Stimulated activated CD4-positive, alpha-beta T cell treated with anti-CD3 and anti-CD28 coated beads, TNF-alpha, amount 100 ng/mL, for 24 hours (primary cell): Measurements from ENCODE around the gene EYA2.

ENCODE experiments used
- DNase-seq, 3 experiments: peaks; one replicate each; pipeline ENCODE4 v3.0.0-alpha.2; 2020; ENCODE audit warnings: low read depth in 3 of 3

EYA2 gene

DNA sequence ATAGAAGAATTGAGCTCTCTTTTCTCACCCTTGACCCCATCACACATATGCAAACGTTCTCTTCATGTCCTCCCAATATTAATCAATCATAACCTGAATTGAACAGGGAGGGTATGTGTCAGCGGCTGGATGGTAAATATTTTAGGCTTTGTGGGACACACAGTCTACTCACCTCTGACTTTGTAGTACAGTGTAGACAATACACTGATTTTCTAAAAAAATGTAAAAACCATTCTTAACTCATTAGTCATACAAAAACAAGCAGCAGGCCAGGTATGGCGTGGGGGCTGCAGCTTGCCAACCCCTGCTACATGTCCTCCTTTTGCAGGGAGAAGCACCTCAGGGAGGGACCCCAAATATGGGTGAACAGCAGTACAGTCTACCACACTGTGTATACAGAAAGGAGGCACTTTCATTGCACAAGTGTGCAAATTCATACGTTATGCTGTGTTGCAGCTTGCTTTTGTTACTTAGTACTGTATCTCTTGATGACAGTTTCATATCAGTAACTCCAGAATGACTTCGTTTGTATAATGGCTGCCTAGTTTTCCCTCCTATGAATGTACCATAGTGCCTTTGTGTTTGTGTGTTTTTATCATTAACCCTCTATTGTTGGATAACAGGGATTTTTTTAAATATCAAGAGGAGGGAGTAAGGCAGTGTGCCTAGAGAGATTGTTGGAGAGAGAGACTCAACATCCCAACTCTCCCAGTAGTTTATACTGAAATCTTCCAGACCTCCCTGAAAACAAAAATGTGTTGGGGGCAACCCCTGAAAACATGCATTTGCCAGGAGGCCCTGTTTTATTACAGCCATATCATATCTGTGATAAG is 247.5 kb downstream of the EYA2 start:
- DNase-seq = no peak

- no peak for DNase-seq
These were observed 248.1 kb downstream of the EYA2 start for GRCh38 chr20:47142774-47143170.

GRCh38 chr20:47143657-47144056 is 249.0 kb downstream of the EYA2 start:
- no peak for DNase-seq

GRCh38 chr20:47144463-47144862 is 249.8 kb downstream of the EYA2 start:
- no peak for DNase-seq

- no peak for DNase-seq
These were observed 252.0 kb downstream of the EYA2 start for GRCh38 chr20:47146686-47147085.

- no peak for DNase-seq
These were observed 253.4 kb downstream of the EYA2 start for GRCh38 chr20:47148059-47148458.

DNA sequence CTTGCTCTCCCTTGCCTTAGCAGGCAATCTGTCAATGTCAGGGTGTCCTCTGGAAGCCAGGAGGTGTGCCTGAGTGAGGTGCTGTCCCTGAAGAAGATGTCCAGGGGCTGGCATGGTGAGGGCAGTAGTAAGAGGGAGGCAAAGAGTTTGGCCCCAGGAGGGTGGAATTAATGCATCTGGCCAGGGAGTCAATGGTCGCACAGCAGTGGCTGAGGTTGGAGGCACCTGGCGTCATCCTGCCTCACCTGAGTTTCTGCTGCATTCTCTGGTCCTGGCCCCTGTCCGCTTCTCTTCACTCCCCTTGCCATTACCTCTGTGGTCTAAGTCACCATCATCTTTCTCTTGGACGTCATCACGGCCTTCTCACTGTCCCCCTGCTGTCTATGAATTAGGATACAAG is 255.3 kb downstream of the EYA2 start:
- DNase-seq = no peak

DNA sequence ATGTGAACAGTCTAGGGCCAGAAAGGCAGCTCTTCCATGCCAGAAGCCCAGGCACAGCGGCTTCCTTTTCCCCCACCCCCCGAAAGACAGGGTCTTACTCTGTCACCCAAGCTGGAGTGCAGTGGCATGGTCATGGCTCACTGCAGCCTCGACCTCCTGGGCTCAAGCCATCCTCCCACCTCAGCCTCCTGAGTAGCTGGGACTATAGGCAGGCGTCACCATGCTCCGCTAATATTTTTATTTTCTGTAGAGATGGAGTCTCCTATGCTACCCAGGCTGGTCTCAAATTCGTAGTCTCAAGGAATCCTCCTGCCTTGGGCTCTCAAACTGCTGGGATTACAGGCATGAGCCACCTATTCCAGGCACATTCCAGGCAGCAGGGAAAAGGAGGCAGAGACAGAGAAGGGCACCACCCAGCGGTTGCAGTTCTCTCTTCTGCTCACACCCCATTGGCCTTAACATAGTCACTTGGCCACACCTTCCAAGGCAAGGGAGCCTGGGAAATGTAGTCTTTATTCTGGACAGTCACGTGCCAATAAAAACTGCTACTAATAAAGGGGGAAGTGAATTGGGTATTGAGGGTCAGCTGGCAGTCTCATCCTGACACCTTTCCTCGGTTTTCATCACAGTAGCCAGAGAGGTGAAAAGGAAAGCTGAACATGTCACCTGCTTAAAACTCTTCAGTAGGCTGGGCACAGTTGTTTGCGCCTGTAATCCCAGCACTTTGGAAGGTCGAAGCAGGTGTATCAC is 255.9 kb downstream of the EYA2 start:
- DNase-seq = peak in 1 of 3 experiments; percentile 16

DNA sequence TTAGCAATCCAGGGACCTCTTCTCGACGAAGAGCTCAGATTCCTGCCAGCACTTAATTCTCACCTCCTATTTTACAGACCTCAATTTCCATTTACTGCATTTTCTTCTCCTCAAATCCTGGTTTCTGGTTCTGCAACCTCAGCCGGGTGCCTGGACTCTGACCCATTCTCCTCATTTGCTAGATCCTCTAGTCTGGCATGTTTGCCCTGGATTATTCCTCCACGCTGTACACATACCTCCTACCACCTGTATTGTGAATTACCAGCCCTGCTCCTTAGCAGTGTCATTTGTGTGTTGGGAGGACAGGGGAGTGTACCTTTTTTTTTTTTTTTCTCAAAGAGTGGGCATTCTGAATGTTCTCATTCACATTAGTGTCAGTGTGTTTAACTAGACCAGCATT is 257.4 kb downstream of the EYA2 start:
- no peak for DNase-seq

DNA sequence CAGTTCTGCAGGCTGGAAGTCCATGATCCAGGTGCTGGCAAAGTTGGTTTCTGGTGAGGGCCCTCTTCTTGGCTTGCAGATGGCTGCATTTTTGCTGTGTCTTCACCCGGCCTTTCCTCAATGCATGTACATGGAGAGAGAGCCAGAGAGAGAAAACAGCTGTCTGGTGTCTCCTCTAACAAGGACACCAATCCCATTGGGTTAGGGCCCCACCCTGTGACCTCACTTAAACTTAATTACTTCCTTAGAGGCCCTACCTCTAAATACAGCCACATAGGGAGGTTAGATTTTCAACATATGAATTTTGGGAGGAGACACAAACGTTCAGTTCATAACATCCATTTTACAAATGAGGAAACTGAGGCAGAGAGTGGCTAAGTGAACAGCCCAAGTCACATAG is 259.4 kb downstream of the EYA2 start:
- no peak for DNase-seq

DNA sequence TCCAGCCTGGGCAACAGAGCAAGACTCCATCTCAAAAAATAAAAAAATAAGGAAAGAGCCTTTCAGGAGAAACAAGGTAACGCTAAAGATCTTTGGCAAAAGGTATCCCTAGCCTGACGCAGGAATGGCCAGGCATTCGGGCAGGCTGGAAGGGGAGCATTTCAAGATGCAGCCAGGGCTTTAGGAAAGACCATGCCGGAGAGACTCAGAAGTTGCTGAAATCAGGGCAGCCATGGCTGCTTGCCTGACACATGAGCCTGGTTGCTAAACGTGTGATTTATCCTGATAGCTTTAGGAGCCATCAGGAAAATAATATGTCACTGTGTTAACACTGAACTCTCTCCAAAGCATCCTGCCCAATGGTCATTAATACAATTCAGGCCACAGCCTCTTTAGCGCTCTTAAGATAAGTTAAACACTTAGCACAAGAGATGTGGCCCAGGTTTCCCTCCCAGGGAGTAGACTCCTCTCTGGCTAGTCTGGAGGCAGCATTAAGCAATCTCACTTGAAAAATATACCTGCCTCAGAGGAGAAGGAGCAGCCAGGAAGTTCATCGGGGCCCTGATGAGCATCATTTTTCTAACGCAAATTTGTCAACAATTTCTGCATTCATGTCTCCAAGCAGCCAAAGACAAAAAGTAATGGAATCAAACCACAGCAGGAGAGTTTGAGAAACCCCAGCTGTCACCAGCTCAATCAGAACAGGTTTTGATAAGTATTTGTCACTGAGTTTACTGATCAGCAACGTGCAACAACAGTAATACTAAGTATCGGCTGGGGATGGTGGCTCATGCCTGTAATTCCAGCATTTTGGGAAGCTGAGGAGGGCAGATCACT is 261.9 kb downstream of the EYA2 start:
- DNase-seq = no peak

DNA sequence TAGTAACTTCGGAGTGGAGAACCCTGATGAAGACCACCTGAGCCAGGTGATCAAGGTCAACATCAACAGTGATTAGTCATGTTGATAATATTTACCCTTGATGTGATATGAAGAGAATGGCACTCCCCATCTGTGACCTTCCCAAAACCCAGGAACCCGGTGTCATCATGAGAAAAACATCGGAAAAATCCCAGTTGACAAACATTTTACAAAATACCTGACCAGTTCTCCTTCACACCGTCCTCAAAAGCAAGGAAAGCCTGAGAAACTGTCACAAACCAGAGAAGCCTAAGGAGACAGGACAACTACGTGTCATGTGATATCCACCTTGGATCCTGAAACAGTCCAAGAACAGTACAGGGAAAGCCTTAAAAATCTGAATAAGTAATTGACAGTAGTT is 264.5 kb downstream of the EYA2 start:
- no peak for DNase-seq

DNA sequence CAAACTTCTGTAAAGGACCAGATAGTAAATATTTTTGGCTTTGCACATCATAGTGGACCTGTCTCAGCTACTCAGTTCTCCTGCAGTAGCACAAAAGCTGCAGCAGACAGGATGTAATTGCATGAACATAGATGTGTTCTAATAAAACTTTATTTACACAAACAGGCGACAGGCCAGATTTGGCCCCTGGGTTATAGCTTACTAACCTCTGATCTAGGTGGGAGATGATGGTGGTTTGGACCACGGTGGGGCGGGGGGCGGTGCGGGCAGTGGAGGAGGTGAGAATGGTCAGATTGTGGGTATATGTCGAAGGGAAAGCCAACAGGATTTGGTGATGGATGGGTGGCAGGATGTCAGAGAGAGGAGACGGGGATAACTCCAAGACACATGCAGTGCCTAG is 265.6 kb downstream of the EYA2 start:
- DNase-seq = no peak

DNA sequence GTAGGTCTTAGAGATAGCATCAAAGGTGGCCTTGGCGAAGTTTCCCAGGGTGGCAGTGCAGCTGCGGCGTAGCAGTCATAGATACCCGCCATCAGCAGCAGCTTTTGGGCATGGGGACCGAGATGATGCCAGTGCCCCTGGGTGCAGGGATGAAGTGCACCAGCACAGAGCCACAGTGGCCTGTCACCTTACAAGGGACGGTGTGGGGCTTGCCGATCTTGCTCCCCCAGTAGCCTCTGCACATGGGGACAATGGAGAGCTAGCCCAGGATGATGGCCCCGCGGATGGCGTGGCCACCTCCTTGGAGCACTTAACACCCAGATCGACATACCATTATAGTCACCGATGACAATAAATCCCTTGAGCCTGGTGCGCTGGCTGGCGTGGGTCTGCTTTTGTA is 266.3 kb downstream of the EYA2 start:
- DNase-seq = no peak

GRCh38 chr20:47161411-47161810 is 266.8 kb downstream of the EYA2 start:
- DNase-seq = no peak

DNA sequence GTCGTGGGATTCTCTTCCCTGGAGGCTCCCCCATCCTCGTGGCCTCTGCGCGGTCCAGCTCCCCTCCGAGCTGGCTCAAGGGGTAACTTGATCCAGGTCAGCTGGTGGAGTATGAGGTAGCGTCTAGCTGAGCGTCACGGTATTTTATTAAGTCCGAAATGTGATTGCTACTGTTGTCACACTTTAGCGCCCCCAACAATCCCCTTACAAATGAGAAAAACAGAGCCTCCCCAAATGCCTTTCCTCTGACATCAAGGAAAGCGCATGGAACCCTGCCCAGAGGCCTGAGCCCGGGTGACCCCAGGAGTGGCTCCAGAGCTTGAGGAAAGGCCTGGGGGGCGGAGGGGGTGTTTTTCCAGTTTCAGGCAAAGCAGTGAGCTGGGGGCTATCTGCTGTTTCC is 269.5 kb downstream of the EYA2 start:
- no peak for DNase-seq

GRCh38 chr20:47165376-47165865 is 270.8 kb downstream of the EYA2 start:
- no peak for DNase-seq

GRCh38 chr20:47167846-47168245 is 273.2 kb downstream of the EYA2 start:
- DNase-seq = no peak

DNA sequence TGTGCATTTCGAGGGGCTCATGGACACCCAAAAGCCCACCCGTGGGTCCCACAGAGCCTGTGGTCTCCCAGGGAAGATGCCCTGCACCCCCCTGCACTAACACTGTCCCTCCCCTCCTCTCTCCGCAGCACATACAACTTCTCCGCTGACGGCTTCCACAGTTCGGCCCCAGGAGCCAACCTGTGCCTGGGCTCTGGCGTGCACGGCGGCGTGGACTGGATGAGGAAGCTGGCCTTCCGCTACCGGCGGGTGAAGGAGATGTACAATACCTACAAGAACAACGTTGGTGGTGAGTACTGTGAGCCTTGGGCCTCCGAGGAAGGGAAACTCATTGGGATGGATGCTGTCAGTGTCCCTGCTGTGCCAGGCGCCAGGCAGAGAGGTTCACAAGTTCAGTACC is 277.9 kb downstream of the EYA2 start:
- no peak for DNase-seq

DNA sequence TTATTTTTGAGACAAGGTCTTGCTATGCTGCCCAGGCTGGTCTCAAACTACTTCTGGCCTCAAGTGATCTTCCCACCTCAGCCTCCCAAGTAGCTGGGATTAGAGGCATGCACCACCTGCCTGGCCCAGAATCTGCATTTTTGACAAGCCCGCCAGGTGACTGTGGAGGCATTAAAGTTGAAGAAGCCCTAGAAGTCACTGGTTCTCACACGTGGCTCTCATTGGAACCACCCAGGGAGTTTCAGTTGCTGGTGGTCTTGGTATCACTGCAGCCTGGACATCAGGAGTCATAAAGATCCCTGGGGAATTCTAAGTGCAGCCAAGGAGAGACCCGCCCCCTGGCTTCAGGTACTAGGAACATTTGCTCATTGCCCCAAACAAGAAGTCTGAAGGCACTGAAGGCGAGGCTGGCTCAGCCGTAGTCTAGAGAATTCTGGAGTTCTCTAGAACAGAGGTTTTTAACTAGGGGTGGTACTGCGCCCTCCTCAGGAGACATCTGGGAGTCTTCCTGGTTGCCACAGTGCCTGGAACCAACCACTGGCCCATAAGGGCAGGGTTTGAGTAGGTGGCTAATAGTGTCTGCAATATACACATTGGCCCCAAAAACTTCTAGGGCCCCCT is 279.1 kb downstream of the EYA2 start:
- no peak for DNase-seq

GRCh38 chr20:47174456-47175243 is 280.0 kb downstream of the EYA2 start:
- DNase-seq = no peak
